H4 (cell line): ENCODE measurements around the gene GOSR2. TPM values are rescaled to one million over a fixed set of nuclear protein-coding genes. Genes with fewer than 3 reads are reported as not detected.
"Not testable (repeated sequence)": the region's sequence is repeated elsewhere in the genome, so short reads cannot be mapped to it uniquely, and the experiment has no call there.

Source experiments
- DNase-seq: peaks from one replicate; pipeline ENCODE4 v3.0.0-alpha.2; 2015; ENCODE audit warnings: low spot score
- total RNA-seq: library from RNA; depleted of rRNA; stranded (reverse); fragments of >200 nt; shearing (Covaris generic); gene quantifications from 2 replicates; pipeline ENCODE4 v1.2.3, GENCODE V29; 2014

The GOSR2 gene
- total RNA-seq, 1 experiment from 2014 or later: 52.8 TPM

DNA sequence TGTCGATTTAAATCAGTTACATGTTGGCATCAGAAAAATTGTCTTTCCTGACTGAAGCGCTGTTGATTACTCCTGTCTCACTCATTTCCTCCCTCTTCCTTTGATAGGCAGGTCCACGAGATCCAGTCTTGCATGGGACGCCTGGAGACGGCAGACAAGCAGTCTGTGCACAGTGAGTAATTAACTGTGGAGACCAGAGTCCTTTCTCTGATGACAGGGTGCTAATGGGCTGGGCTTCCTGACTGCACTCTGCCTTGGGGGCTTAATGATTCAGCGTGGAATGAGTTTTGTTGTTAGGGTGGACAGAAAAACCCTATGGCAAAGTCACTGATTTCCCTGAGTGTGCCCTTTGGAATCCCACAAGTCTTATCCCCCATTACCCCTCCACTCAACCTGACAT, 6.5 kb downstream of the GOSR2 start:
- DNase-seq: no peak

DNA sequence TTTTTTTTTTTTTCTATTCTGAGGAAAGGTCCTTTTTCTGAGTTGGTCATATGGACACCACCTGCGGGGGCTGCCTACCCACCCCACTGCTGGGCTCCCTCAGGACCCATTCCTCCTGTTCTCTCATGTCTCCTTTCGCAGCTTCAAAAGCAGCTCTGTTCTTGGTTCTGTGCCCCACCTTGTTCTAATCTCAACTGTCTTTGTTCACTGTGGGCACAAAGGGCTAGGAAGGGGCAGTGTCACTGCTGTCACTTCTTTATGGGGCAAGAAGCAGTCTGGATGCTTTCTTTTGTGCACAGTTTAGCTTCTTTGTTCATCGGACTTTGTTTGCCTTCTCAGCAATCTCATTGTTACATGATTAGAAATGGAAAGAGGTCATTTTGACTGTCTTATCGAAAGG, 7.1 kb downstream of the GOSR2 start:
- no peak for DNase-seq

- DNase-seq: no peak
Observed at GRCh38 chr17:46931596-46931995, 8.6 kb downstream of the GOSR2 start.

GRCh38 chr17:46935658-46936266, 12.8 kb downstream of the GOSR2 start:
- DNase-seq: no peak

DNA sequence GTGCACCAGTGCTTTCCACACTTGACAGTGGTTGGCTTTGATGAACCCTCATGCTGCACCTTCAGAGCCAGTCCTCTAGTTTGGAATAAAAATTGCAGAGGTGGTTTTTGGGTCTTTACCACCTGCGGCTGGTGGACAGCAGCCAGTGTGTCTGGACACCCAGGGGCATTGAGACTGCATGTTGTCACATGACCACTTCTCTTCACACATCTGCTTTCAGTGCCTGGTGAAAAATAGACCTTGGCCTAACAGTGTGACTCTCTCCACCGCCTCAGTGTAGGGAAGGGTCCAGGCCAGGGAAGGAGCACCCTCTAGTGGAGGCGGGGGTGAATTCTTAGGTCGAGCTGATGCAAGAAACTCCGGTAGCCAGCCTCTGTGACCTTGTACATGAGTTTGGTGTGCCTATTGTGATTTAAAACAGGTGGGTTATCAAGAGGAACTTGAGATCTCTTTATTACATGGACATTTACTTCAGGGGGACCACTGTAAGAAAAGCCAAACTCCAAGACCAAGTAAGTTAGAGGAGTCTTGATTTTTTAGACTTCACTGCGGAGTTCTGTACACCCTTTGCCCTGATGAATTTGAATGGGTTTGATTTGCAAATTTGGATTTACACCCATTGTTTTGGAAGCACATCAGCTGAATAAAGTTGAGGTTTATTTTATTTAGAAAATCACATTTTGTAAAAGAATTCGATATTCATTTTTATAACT, 17.9 kb downstream of the GOSR2 start:
- peak; percentile 79 for DNase-seq

DNA sequence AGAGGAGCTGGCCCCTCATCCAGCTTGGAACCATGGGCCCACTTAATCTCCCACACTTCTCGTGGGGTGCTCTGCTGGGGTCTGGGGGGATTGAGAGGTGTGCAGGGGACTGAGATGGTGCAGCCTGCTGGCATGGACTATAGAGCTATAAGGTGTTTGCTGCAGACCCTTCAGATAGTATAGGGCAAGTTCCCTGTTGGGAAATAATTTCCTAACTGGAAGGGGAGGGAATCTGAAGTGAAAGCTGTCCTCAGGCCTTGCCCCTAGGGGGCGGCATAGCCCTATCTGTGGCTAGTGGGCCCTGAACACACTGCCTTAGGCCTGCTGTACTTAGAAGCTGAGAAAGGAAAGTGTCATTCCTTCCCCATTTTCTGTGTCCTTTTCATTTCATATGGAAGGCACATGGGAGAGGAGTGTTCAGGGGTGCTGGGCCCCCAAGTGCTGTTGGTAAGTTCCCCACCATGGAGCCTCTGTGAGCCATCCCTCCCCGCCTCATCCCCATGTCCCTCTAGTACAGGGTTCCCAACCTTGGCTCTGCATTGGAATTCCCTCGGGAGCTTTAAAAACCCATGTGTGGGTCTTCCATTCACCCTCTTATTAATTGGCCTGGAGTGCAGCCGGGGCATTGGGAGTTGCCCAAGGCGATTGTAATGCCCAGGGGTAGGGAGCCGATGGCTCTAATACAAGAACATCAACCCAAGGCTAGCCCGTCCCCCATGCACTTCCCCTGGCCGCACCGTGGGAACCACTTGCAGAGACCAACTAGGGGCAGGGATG, 19.7 kb downstream of the GOSR2 start:
- DNase-seq: peak; percentile 80

DNA sequence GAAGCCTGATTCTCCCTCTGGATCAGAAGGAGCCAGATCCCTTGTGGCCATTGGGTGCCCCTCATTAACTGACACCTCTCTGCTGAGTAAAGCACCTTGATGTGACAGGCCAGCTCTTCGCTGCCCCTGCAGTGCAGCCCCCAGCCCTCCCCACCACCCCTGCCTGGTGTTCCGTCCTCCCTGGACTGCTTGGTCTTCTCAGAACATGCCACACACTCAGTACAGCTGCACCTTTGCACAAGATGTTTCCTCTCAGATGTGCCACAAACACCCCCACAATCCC, 20.2 kb downstream of the GOSR2 start:
- DNase-seq: no peak

GRCh38 chr17:46943501-46944393, 20.8 kb downstream of the GOSR2 start:
- no peak for DNase-seq

GRCh38 chr17:46944931-46945330, 22.0 kb downstream of the GOSR2 start:
- DNase-seq: no peak

DNA sequence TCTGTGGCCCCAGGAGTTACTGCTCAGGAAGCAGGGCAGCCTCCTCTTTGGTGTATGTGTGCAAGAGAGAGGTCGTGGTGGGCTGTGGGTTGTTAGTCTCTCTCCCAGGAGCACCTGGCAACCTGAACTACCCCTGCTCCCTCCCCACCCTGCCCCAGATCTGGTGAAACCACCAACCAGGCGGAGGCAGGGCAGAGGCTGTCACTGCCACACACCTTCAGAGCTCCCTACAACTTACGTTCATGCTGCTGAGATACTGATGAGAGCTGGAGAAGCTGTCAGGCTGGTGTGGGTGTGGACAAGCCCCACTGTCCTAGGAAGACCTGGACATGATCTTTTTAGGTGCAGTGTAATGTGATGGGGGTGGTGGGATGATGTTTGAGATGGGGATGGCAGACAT, 24.3 kb downstream of the GOSR2 start:
- DNase-seq: no peak

- DNase-seq: no peak
Observed at GRCh38 chr17:46948544-46948943, 25.6 kb downstream of the GOSR2 start.

DNA sequence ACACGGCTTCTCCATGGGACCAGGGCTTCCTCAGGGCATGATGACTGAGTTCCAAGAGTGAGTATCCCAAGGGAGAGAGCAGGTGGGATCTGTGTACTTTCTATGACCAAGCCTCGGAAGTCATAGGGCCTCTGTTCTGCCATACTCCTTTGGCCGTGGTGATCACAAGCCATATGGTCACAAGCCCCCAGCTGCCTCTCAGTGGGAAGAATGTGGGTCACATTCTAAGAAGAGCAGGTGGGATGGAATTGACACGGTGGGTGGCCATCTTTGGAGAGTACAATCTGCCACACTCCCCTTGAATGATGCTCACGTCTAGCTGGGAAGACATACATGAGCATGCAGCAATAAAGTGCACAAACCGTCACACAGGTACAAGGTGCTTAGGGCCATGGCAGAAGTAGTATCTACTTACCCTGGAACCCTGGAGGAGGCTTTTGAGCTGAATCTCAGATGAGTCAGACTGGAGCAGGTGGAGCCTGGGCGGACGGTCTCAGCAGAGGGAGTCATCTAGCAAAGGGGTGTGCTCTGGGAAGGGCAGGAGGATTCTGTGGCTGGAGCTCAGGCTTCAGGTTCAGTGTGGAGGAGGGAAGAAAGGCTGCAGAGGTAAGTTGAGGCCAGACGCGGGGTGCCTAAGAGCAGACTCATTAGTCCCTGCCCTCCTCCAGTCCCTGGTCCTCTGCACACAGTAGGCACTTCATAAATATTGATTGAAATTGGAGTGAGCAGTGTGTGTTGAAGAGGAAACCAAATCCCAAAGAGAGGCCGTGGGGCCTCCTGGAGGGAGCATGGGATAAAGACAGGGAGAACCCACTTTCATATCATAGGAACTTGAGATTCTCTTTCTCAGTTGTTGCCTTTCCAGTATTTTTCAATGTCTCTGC, 26.6 kb downstream of the GOSR2 start:
- DNase-seq: no peak

GRCh38 chr17:46950342-46950996, 27.5 kb downstream of the GOSR2 start:
- DNase-seq: no peak

- DNase-seq: no peak
Observed at GRCh38 chr17:46950997-46951621, 28.1 kb downstream of the GOSR2 start.

GRCh38 chr17:46951706-46952105, 28.7 kb downstream of the GOSR2 start:
- DNase-seq: no peak

DNA sequence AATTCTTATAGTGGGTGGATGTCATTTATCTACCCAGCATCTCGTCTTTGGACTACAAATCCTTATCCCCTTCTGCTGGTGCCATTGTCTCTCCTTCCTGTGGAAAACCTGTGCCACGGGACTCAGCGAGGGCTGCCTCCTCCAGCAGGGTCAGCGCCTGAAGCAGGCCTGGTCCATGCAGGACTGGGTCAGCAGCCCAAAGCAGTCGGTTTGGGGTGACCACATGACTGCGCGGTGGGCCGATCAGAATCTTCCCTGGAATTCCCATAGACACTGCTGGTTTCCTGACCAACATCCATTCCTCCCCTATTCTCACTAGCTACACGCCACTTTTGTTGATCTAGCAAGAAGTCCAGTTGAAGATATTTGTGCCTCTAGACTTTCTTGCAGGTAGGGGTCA, 29.2 kb downstream of the GOSR2 start:
- no peak for DNase-seq

- DNase-seq: not testable (repeated sequence)
Observed at GRCh38 chr17:46953191-46953590, 30.2 kb downstream of the GOSR2 start.

DNA sequence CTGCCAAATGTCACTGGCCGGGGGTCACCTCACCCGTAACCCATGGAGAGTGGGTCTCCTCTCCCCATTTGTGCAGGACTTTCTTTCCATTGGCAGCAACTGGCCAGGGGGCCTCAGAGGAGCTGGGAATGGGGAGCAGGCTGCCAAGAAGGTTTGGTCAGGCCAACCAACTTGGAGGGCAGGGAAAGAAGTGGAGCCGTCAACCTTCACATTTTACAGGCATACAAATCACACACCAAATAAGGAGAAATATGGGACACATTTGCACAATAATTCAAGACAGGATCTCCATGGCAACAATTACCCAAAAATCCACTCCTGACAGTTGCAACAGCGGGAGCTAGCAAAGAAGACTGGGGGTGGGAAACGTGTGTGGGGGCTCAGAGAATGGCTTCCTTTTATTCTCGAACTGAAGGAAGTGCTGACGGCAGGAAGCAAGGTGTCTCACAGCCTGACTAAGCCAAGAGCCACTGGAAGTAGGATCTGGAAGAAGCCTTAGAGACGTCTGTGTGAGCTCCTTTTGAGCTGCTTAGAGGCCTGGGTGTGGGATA, 35.2 kb downstream of the GOSR2 start:
- DNase-seq: no peak

DNA sequence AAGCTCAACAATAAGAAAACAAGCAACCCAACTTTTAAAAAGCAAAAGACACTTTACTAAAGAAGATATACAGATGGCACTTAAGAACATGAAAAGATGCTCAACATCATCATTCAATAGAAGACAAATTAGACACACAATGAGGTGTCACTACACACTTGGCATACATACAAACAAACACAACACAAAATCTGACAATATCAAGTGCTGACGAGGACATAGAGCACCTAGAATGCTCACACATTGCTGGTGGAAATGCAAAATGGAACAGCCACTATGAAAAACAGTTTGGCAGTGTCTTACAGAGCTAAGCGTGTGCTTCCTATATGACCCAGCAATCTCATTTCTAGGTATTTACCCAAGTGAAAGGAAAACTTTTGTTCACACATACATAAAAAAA, 37.2 kb downstream of the GOSR2 start:
- no peak for DNase-seq

DNA sequence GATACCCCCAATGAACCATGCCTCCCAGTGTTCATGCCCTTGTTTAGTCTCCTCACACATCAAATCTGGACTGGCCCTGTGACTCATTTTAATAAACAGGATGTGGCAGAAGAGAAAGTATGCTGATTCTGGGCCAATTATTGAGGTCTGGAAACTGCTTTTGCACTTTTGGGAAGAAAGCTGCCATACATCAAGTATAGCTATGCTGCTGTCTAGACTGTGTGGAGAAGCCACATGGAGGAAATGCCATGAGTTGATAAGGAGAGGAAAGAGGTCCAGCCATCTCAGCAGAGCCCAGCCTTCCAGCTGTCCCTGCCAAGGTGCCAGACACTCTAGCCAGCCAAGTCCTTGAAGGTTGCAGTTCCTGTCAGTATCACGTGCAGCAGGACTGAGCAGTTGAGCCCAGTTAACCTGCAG, 39.4 kb downstream of the GOSR2 start:
- peak; percentile 95 for DNase-seq
